Body of pancreas (tissue), 4 donors: ENCODE data around the gene TTC28.

Experiments used
- CTCF ChIP-seq, 7 experiments: fragments of 450-650 bp in 4 of 7; fragments of 200-600 bp in 3 of 7; sonication (generic) in 3 of 7; IDR thresholded peaks; one replicate each; pipeline ENCODE4 v1.5.1; 2016 to 2019; ENCODE audit warnings: antibody characterized with exemption in 7 of 7
- POLR2A ChIP-seq, 3 donors: fragments of 450-650 bp; IDR thresholded peaks; one replicate each; pipeline ENCODE4 v1.6.1; 2016; ENCODE audit warnings: antibody characterized with exemption in 3 of 3, mild to moderate bottlenecking in 2 of 3

GRCh38 chr22:28016781-28017557, 662.7 kb downstream of the TTC28 start:
- TF ChIP-seq CTCF (IDR thresholded peaks at IDR 0.05) (no peak), POLR2A (IDR thresholded peaks at IDR 0.05) (no peak)
